ENCODE measurements around the gene UCN2.

UCN2 gene

GRCh38 chr3:48538451-48538850, 25.1 kb downstream of the UCN2 start:
- TF ChIP-seq BACH2 (CRISPR knock-in tag; IDR thresholded peaks at IDR 0.05; ENCODE audit: borderline replicate concordance) = no peak
- no peak for TF ChIP-seq POU6F1 (CRISPR knock-in tag; IDR thresholded peaks at IDR 0.05; ENCODE audit: borderline replicate concordance, low read depth)
- TF ChIP-seq OSR1 (CRISPR knock-in tag; IDR thresholded peaks at IDR 0.05) = no peak
- TF ChIP-seq ZNF8 (CRISPR knock-in tag; IDR thresholded peaks at IDR 0.05) = no peak
- TF ChIP-seq ARNTL (CRISPR knock-in tag; IDR thresholded peaks at IDR 0.05; ENCODE audit: borderline replicate concordance, low read depth) = no peak
- ATAC-seq = no peak

GRCh38 chr3:48536785-48537184, 26.8 kb downstream of the UCN2 start:
- TF ChIP-seq BACH2 (CRISPR knock-in tag; IDR thresholded peaks at IDR 0.05; ENCODE audit: borderline replicate concordance) (no peak), ZC3H10 (CRISPR knock-in tag; IDR thresholded peaks at IDR 0.05) (no peak), ZNF565 (CRISPR knock-in tag; conservative IDR thresholded peaks at IDR 0.05; ENCODE audit: low read depth) (no peak), CSDC2 (CRISPR knock-in tag; IDR thresholded peaks at IDR 0.05) (no peak), PPARA (CRISPR knock-in tag; IDR thresholded peaks at IDR 0.05; ENCODE audit: borderline replicate concordance) (no peak), PATZ1 (CRISPR knock-in tag; IDR thresholded peaks at IDR 0.05; ENCODE audit: borderline replicate concordance) (no peak), GLIS3 (CRISPR knock-in tag; IDR thresholded peaks at IDR 0.05) (no peak), ZFP30 (CRISPR knock-in tag; IDR thresholded peaks at IDR 0.05) (no peak), RARB (CRISPR knock-in tag; IDR thresholded peaks at IDR 0.05) (no peak), ZFP3 (CRISPR knock-in tag; IDR thresholded peaks at IDR 0.05) (no peak), CREB5 (CRISPR knock-in tag; IDR thresholded peaks at IDR 0.05; ENCODE audit: low read depth) (no peak), TOX (CRISPR knock-in tag; IDR thresholded peaks at IDR 0.05; ENCODE audit: borderline replicate concordance) (no peak), CSRNP3 (CRISPR knock-in tag; IDR thresholded peaks at IDR 0.05) (no peak), OSR1 (CRISPR knock-in tag; IDR thresholded peaks at IDR 0.05) (no peak), TCF4 (CRISPR knock-in tag; IDR thresholded peaks at IDR 0.05; ENCODE audit: borderline replicate concordance) (no peak), ESRRG (CRISPR knock-in tag; IDR thresholded peaks at IDR 0.05) (no peak), ISL1 (CRISPR knock-in tag; IDR thresholded peaks at IDR 0.05) (no peak)
- ATAC-seq = no peak

- TF ChIP-seq ZNF8 (CRISPR knock-in tag; IDR thresholded peaks at IDR 0.05) = no peak
- no peak for TF ChIP-seq ARNTL (CRISPR knock-in tag; IDR thresholded peaks at IDR 0.05; ENCODE audit: borderline replicate concordance, low read depth)
- TF ChIP-seq RARB (CRISPR knock-in tag; IDR thresholded peaks at IDR 0.05) = no peak
- TF ChIP-seq TCF4 (CRISPR knock-in tag; IDR thresholded peaks at IDR 0.05; ENCODE audit: borderline replicate concordance) = no peak
- TF ChIP-seq ZFP30 (CRISPR knock-in tag; IDR thresholded peaks at IDR 0.05) = no peak
- no peak for TF ChIP-seq CSDC2 (CRISPR knock-in tag; IDR thresholded peaks at IDR 0.05)
- no peak for TF ChIP-seq ZC3H10 (CRISPR knock-in tag; IDR thresholded peaks at IDR 0.05)
- no peak for TF ChIP-seq ZFP3 (CRISPR knock-in tag; IDR thresholded peaks at IDR 0.05)
- no peak for TF ChIP-seq POU6F1 (CRISPR knock-in tag; IDR thresholded peaks at IDR 0.05; ENCODE audit: borderline replicate concordance, low read depth)
- no peak for TF ChIP-seq ZNF565 (CRISPR knock-in tag; conservative IDR thresholded peaks at IDR 0.05; ENCODE audit: low read depth)
- no peak for TF ChIP-seq ISL1 (CRISPR knock-in tag; IDR thresholded peaks at IDR 0.05)
- no peak for TF ChIP-seq TSHZ2 (CRISPR knock-in tag; IDR thresholded peaks at IDR 0.05)
- no peak for TF ChIP-seq OSR1 (CRISPR knock-in tag; IDR thresholded peaks at IDR 0.05)
- TF ChIP-seq PATZ1 (CRISPR knock-in tag; IDR thresholded peaks at IDR 0.05; ENCODE audit: borderline replicate concordance) = no peak
- no peak for TF ChIP-seq PPARA (CRISPR knock-in tag; IDR thresholded peaks at IDR 0.05; ENCODE audit: borderline replicate concordance)
- no peak for TF ChIP-seq BACH2 (CRISPR knock-in tag; IDR thresholded peaks at IDR 0.05; ENCODE audit: borderline replicate concordance)
- no peak for TF ChIP-seq GLIS3 (CRISPR knock-in tag; IDR thresholded peaks at IDR 0.05)
- no peak for TF ChIP-seq ESRRG (CRISPR knock-in tag; IDR thresholded peaks at IDR 0.05)
- ATAC-seq = no peak
These were observed 27.5 kb downstream of the UCN2 start for GRCh38 chr3:48536116-48536515.
